GM21515 (cell line): ENCODE results near the gene RASAL2.
A peak's percentile ranks its signal among the peaks of the same experiment; 100 is the strongest.
"Not testable (repeated sequence)": the region's sequence is repeated elsewhere in the genome, so short reads cannot be mapped to it uniquely, and the experiment has no call there.

Experiments
- ATAC-seq: cut with Tn5 transposase; IDR thresholded peaks from one replicate; pipeline ENCODE4 v1.9.1; 2021; ENCODE audit not compliant: unreplicated experiment

The RASAL2 gene

DNA sequence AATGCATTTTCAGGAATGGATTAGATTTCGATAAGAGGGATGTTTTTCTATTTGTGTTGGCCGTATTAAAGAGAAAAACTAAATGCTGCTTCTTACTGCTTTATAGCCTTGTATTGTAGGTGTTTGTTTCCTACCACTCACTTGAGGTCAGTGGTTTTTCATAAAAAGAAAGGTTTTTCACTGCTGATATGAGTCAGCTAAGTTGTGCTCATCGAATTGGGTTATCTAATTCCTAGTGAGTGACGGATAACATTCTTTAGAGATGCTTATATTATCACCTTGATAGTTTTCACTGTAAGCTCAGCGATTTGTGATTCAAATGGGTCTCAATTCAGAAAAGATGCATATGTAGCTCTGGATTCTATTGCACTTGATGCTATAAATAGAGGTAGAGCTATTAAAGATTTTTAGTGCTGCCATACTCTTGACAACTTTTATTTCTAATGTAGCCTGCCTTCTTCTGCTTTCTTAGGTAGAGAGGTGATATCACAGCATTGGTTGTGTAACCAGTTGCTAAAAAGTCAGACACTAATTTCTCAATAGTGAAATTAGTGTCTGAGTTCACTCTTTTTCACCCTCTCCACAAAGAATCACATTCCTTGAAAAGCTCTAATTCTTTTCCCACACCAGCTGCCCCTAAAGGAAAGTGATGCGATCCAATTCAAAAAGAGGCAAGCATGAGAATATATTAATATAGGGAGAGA lies 180.0 kb downstream of the RASAL2 start:
- no peak for ATAC-seq

DNA sequence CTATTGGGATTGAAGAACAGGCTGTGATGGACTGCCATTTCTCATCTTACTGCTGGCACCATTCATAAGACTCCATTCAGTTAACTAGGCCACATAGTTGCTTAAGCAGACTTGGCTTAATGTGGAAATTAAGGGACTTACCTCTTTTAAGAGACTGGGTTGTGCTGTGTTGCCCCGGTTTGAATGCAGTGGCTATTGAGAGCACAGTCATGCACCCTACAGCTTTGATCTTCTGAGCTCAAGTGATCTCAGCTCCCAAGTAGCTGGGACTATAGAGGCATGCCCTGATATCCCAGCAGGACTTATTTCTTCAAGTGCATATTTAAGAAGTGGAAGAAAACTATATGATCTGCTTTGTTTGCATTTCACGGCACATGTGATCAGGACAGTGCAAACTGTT lies 181.1 kb downstream of the RASAL2 start:
- no peak for ATAC-seq

DNA sequence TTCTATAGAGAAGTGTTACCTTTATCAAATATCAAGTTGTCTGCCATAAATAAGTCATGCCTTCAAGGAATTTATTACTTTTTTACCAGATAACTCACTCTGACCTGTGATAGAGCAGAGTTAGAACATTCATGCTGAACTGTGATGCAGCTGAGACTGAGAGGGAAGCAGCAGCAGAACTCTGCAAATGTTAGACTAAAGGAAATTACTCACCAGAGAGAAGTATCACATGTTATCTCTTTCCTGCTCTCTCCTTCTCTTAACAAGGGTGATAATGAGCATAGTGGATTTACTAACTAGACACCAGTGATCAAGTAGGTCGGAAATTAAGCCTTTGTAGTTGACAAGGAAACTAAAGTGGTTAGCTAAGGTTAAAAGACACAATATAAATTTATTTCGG lies 181.6 kb downstream of the RASAL2 start:
- no peak for ATAC-seq

DNA sequence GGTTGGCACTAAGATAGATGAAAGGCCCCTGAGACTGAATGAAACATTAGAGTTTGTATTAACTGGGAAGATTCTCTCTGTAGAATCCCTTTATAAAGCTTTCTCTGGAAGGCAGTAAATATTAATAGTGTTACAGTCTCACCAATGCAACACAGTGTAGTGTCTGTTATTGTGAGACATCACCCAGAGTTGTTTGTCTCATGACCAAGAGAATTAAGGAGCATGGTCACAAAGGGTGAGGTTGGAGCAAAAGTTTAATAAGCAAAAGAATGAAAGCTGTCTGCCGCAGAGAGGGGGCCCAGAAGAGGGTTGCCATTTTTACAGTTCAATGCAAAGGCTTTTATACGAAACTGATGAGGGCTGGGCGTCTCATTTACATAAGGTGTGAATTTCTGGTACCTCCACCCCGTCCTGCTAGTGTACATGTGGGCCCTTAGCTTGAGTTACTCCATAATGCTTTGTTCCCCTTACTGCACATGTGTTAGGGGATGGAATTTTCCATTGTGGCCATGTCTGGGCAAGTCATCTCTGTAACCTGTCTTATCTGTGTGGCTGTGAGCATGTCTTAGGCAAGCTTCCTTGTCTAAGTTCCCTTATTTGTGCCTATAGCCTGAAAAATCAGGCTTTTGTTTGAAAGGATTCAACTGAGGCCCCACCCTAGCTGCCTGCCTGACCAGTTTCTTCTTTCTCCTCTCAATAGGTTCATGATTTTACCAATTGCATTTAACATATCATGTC lies 184.1 kb downstream of the RASAL2 start:
- ATAC-seq = no peak

DNA sequence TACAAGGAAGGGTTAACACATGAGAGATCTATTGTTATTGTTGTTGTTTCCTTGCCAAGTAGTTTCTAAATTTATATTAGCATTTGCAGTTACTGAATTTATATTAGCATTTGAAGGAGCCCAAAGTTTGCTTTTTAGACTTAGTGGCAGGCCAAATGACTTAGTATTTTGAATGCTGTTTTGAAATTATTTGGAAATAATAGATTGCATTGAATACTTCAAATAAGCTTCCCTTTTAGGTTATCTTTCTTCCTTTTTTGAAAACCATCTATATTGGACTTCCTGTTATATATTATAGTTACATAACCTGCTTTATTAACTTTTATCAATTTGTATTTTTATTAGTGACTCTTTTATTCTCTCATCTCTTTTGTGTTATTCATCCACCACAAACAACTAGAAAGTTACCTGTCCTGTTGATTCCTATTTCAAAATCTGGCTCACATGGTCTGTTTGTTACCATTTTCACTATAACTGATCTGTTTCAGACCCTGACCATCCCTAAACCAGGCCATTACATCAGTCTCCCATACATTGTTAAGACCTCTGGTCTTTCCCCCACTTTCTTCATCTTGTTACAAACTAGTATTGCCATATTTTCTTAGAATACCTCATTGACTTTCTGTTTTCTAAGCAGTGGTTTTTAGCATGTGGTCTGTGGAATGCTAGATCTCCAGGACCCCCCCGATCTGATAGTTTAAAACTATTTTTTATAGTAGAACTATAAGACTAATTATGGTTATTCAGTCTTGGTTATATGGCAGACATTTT lies 185.2 kb downstream of the RASAL2 start:
- ATAC-seq = no peak

DNA sequence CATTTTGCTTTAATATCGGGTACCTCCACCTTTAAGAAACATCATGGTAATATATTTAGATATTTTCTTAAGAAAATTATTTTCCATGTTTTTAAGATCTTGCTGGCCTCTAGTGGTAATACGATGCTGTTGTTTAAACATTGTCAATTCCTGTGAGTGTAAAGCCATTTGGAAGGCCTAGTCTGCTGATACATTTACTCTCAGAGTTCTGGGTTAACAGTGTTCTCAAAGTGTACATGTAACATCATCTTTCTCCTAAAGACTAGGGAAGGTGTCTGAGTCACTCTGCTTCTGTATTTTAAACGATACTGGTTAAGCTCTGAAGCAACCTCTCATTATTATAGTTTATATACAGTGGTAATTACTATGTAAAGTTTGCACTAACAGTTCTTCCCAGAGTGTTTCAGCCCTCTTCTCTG lies 189.1 kb downstream of the RASAL2 start:
- ATAC-seq = no peak

DNA sequence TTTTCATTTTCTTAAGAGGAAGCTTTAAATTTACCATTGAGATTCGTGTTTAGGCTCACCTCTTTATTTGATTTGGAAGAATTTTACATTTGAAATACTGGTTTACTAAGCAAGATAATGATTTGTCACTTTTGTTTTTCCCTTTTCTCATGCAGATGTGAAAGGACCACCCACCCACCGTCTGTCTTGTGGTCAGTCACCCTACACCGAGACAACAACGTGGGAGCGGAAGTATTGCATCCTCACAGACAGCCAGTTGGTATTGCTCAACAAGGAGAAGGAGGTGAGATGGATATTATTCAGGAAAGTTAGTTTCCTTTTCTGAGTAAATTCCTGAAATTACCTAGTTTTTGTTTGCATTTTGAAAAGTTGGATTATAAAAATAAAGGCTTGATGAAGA lies 189.5 kb downstream of the RASAL2 start:
- no peak for ATAC-seq

DNA sequence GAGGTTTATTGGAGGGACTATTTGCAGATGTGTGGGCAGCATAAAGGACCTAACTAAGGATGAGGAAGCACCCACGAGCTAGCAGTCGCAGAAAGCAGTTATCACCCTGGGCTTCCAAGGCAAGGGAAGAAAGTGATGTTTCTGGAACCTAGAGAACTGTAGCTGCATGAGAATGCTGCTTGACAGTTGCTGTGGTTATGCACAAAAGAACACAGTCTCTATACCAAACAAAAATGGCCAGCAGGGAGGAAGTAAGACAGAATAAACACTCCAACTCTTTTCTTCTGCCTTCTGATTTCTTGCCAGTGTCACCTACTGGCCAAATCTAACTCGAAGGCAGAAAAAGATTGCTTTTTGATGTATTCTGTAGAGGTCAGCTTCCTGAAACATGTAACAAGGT lies 190.2 kb downstream of the RASAL2 start:
- no peak for ATAC-seq

DNA sequence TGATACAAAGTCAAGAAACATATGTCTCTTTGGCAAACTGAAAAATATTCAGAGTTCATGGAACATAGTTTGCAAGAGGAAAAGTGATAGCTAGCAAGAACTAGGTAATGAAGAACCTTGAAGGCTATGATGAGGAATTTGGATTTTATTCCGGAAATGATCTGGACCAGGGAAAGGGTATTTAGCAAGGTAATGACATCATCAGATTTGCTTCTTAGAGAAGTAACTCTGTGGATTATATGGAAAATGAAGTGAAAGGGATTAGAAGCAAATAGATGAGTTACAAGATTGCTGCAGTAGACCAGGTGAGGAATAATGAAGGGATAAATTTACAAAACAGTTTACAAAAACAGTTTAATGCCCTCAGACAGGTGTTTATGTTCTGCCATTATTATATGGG lies 197.3 kb downstream of the RASAL2 start:
- no peak for ATAC-seq

DNA sequence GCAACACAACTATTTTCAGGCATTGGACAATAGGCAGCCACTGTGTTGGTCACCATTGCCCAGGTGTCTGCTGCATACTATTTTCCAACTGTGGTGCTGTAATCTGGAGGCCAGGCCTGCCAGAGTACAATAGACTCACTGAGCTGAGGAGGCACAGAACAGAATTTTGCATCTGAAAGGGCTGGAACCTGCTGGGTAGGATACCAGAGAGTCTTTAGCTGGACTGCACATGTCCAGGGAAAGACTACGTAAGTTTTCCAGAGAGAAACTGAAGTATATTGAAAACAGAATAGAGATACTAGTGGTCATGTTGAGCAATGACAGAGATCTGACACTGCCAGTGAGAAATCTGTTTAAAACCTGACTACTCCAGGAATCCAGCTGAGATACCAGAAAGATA lies 200.8 kb downstream of the RASAL2 start:
- no peak for ATAC-seq

DNA sequence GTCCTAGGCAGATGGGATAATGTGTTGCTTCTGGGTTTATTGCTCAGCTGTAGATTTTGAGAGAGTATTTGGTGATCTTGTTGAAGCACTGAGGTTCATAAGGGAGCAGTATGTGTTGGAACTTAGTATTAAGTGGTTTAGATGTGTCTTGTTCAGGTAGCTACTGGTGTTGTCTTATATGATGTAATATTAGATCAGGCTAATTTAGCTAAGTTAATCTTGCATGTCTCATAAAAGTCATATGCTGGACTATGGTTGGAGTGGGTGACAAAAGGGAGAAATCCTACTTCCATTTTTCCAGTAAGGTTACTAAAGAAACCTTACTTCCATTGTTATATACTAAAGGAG lies 206.4 kb downstream of the RASAL2 start:
- ATAC-seq = no peak

DNA sequence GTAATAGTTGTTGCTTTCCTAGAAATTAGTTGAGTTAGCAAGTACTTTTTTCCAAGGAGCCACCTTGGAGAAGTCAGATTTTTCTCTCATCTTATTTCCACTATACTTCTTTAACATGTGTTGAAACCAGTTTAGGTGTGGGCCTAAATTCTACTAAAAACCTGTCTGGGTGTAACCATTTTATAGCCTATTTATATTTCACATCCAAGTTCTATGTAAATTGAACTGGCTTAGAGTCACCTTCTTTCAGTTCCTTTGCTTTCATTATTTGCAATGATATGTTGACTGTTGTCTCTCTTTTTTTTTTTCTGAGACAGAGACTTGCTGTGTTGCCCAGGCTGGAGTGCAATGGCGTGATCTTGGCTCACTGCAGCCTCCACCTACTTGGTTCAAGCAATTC lies 207.2 kb downstream of the RASAL2 start:
- no peak for ATAC-seq

DNA sequence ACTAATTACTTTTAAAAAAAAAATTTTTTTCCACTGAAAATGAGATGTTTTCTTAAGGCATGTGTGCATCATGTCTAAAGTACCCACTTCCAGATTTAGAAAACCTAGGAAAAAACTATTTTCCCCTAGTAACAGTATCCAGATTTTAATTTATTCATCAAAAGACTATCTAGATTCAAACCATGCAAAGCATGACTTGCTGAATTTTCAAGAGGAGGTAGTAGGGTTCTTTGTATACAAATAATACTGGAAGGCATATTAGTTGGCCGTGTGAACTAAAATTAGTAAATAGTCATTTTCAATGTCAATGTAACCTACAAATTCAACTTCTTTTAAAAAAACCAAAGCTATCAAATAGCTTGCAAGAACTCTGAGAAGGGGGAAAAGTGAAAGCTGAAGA lies 213.4 kb downstream of the RASAL2 start:
- ATAC-seq = no peak

DNA sequence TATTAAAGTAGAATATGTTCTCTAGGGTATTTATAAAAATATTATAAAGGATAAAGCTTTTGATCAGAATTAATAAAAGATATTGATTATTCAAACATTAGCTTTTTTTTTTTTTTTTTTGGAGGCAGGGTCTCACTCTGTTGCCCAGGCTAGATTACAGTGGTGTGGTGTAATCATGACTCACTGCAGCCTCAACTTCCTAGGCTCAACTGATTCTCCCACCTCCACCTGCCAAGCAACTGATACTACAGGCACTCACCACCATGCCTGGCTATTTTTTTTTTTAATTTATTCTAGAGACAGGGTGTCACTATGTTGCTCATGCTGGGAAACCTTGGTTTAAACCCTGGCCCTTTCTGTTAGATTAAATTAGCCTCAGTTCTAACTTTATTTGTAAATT lies 214.5 kb downstream of the RASAL2 start:
- ATAC-seq = no peak

DNA sequence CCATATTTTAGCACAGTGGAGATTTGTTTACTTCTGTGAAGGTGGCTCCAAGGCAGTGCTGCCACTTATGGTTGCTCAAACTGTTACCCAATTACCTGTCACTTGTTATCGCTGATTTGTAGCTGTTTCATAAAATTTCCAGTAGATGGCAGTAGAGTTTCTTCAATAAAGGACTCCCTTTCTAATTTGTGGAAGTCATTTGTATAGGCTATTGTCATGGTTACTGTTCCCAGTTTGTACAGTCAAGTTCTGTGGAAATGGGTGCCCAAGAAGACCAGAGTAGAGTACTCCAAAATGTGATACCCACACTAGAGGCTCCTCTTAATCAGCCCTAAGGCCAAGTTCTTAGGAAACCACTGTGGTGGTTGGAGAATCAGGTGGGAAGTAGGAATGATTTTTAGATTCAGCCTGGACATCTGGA lies 216.8 kb downstream of the RASAL2 start:
- ATAC-seq = peak; percentile 81

DNA sequence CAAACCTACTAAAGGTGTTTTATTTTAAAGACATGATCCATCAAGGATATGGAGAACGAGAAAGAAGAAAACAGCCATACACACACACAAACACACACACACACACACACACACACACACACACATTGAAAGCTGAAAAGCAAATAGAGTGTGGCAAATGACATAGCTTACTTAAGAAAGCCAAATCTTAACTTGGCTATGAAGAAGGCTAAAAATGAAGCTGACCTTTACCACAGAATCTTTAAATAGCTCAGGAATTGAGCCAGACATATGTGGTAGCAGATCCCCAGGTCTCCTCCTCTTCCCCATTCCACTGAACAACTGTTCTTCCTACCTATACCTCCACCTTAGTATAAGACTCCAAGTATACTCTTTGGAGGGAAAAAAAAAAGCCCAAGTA lies 217.3 kb downstream of the RASAL2 start:
- ATAC-seq = no peak

DNA sequence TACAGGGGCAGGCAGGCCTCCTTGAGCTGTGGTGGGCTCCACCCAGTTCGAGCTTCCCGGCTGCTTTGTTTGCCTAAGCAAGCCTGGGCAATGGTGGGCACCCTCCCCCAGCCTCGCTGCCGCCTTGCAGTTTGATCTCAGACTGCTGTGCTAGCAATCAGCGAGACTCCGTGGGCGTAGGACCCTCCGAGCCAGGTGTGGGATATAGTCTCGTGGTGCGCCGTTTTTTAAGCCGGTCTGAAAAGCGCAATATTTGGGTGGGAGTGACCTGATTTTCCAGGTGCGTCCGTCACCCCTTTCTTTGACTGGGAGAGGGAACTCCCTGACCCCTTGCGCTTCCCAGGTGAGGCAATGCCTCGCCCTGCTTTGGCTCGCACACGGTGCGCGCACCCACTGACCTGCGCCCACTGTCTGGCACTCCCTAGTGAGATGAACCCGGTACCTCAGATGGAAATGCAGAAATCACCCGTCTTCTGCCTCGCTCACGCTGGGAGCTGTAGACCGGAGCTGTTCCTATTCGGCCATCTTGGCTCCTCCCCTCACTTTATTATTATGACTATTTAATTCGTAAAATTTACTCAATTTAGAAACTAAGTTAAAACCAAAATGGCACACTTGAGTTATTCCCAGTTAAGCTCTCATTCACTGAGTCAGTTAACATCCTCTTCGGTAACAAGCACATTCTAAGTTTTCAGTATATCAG lies 226.5 kb downstream of the RASAL2 start:
- ATAC-seq = not testable (repeated sequence)

DNA sequence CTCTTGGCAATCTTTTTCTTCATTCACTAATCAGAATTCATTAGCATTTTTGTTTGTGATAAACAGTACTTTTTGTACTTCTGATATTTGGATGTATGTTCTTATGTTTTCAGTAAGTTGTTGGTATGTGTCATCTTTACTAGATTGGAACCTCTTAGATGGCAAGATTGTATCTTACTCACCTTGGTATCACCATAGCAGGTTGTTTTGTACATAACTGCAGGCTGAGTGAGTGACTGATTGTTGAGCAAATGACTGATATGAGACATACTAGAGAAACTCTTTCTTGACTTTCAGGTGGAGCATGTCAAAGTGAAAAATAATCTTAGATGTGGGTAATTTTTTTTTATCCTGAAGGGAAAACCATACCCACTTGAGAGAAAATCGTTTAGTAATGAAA lies 229.2 kb downstream of the RASAL2 start:
- ATAC-seq = no peak

DNA sequence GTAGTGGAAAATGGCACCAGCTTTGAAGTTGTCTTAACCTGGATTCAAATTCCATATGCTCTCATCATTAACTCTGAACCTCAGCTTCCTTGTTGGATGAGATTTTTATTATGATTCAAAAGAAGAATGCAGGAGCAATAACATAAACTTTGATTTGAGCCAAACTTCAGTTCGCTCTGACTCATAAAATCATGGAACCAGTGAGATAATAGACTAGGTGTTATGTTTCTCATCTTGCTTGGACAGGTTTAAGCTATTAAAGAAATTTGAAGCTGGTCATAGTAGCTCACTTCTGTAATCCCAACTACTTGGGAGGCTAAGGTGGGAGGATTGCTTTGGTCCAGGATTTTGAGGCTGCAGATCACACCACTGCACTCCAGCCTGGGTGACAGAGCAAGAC lies 230.1 kb downstream of the RASAL2 start:
- no peak for ATAC-seq

DNA sequence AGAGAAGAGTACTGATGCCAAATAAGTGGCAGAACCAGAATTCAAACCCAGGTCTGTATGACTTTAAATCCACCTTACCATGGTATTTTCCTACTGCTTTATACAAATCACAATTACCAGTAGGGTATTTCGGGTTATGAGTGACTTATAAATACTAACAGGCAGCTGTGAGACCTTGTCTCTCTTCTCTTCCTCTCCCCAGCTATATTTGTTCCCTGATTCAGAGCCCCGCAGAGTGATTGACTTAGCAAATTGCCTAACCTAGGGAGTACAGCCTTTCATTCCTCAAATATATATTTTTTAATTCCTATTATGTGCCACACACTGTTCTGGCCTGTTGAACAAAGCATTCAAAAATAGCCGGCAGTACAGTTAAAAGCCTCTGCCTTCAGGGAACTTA lies 234.8 kb downstream of the RASAL2 start:
- ATAC-seq = no peak

DNA sequence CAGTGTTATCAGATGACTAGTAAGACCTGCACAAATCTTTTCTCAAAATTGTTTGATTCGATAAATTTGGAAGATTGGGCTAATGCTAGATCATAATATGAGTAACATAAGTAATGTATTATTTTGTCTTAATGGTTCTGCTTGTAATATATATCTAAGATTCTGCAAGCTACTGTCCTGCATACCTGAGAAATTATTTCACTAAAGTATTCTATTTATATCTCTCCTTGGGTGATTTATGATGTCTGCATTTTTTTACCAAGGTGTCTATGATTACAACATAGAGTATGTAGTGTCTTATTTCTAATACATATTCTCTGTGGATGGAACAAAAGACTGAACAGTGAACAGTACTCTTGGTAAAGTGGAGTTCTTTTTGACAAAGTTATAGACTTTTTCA lies 236.2 kb downstream of the RASAL2 start:
- ATAC-seq = no peak
